ENCODE results near the gene PMEL. TPM values are rescaled to one million over a fixed set of nuclear protein-coding genes. Genes with fewer than 3 reads are reported as not detected.
"Not testable (repeated sequence)": the region's sequence is repeated elsewhere in the genome, so short reads cannot be mapped to it uniquely, and the experiment has no call there.

Gene PMEL
- total and polyA plus RNA-seq, 8 donors, result 1.2 to 3.5 (median 2.2) TPM

DNA sequence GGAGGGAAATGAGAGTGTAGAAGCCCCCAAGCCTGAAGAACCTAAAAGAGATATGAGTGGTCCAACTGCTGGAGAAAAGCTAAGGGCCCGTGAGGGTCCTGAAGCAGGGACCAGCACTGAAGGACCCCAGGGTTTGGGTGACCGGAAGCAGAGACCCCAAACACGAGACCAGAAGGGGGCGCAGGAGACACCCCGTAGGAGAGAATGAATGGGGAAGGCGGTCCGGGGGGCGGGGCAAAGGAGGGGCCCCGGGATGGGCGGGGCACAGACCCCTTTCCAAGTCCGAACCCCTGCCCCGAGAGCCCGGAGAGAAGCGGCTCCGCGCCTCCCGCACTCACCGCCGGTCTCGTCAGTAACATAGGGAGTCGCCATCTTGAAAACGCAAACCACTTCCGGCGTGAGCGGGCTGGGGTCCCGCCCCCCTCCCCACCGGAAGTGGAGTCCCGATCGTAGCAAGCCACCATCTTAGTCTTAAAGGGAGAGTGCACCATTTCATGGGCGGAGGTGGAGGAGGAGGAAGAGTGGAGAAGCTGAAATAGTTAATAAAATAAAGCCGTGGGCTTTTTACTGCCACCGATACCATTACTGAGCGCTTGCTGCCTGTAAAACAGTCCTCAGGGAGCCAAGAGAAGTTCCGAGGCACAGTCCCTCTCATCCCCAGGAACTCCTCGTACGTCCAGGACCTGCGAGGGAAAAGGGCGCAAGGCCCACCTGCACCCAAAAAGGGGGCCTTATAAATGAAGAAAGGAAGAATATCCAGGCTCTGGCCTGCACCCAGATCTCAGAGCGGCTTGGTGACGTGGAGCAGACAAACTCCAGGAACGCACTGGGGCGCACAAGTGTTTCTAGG is 38.9 kb downstream of the PMEL start:
- Histone ChIP-seq H3K9me3 (no peaks in the 10 kb centered on the region), H3K36me3 (no peaks in the 10 kb centered on the region), H3K27me3 (no peaks in the 10 kb centered on the region), H3K4me1 (peaks cover 9 to 34% (median 18%) of the 10 kb centered on the region in 3 donors), H3K4me3 (peak overlapping the region; percentile 72 to 87 (median 78)), H3K27ac (peak overlapping the region; percentile 70 to 94 (median 86))
- intact Hi-C loops (cut with DNase I), result no loop called here
- DNase-seq, result peak; percentile 83 to 91 (median 86)
- WGBS, 2 donors, result 0% methylated on average over 42 of the region's 42 CpGs
- no peak for FAIRE-seq
- TF ChIP-seq, protein P1, sequence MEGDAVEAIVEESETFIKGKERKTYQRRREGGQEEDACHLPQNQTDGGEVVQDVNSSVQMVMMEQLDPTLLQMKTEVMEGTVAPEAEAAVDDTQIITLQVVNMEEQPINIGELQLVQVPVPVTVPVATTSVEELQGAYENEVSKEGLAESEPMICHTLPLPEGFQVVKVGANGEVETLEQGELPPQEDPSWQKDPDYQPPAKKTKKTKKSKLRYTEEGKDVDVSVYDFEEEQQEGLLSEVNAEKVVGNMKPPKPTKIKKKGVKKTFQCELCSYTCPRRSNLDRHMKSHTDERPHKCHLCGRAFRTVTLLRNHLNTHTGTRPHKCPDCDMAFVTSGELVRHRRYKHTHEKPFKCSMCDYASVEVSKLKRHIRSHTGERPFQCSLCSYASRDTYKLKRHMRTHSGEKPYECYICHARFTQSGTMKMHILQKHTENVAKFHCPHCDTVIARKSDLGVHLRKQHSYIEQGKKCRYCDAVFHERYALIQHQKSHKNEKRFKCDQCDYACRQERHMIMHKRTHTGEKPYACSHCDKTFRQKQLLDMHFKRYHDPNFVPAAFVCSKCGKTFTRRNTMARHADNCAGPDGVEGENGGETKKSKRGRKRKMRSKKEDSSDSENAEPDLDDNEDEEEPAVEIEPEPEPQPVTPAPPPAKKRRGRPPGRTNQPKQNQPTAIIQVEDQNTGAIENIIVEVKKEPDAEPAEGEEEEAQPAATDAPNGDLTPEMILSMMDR (IDR thresholded peaks at IDR 0.05), result peak in 3 of 4 donors; percentile 20 to 36 (median 26)
- peak; percentile 82 to 88 (median 85) for ATAC-seq

DNA sequence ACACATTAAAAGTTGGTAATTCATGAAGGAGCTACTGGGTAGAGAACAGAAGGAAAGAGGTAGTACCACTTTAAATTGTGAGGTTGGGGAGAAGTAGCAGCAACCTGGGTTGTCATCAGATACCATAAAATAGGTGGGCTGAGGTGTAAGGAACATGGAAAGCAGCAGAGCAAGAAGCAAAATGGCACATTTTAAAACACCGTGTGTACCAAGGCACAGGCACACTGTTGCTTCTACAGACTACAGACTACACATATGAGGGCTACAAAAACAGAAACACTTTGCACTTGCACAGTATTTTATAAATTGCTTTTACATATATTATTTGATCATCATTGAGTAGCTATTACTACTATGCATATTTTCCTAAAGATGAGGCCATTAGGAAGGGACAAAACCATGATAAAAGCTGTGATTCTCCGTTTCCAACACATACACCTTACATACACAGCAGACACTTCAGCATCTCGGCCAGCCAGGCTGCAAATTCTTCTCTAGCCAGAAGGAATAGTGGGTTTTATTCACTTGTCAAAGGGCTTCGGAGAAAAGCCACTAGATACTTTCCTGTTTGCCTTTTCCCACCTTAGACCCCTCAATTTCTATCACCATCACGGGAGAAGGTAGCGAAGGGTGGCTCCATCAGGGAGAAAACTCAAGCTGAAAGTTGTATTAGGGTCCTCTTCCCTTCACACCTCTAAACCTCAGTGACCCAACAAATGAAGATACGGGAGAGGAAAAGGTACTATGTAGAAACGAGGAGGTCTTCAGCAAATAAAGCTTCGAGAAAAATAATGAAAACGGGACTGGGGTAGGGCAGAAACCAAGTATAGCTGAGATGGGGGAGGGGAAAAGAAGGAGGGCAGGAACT is 39.7 kb downstream of the PMEL start:
- intact Hi-C loops (cut with DNase I), result no loop called here
- FAIRE-seq, result no peak
- ATAC-seq, result peak in 1 of 4 donors; percentile 2
- Histone ChIP-seq H3K9me3 (no peaks in the 10 kb centered on the region), H3K27me3 (no peaks in the 10 kb centered on the region), H3K4me3 (peak overlapping the region; percentile 72 to 87 (median 78)), H3K36me3 (no peaks in the 10 kb centered on the region), H3K4me1 (peaks cover 7 to 30% (median 18%) of the 10 kb centered on the region in 3 donors), H3K27ac (peak overlapping the region; percentile 70 to 94 (median 86))
- DNase-seq, result no peak
- 4% methylated on average over 10 of the region's 10 CpGs for WGBS, 2 donors
- TF ChIP-seq, protein P1 (IDR thresholded peaks at IDR 0.05), result no peak

DNA sequence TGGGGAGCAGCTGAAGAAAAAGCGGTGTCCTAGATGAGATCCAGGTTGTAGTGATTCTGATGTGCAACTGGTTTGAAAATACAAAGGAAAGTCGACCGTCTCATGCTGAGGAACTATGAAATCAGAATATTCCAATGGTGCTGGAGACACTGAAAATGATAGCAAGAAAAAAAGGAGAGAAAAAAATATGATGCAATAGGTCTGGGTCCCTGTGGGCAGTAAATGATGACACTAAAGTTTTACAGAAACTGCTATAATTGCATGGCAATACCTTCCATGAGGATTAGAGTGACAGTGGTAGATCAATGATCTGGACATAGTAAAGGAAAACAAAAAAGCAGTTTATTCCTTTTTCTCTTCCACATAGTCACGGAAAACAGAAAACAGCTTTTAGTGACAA is 40.5 kb downstream of the PMEL start:
- Histone ChIP-seq H3K36me3 (no peaks in the 10 kb centered on the region), H3K27me3 (no peaks in the 10 kb centered on the region), H3K9me3 (no peaks in the 10 kb centered on the region), H3K4me1 (peaks cover 5 to 25% (median 13%) of the 10 kb centered on the region in 3 donors), H3K4me3 (no peak overlapping the region), H3K27ac (no peak overlapping the region)
- ATAC-seq, result no peak
- FAIRE-seq, result no peak
- 67 to 70% methylated on average over 4 of the region's 4 CpGs for WGBS, 2 donors
- TF ChIP-seq, protein P1 (IDR thresholded peaks at IDR 0.05), result no peak
- no peak for DNase-seq
- intact Hi-C loops (cut with DNase I), result no loop called here

DNA sequence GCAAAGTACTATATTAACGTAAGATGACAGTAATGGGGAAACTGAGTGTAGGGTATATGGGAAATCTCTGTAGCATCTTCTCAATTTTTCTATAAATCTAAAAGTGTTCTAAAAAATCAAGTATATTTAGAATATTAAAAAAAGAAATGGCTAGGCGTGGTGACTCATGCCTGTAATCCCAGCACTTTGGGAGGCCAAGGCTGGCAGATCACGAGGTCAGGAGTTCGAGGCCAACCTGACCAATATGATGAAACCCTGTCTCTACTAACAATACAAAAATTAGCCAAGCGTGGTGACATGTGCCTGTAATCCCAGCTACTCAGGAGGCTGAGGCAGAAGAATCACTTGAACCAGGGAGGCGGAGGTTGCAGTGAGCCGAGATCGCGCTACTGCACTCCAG is 42.2 kb downstream of the PMEL start:
- not testable (repeated sequence) for ATAC-seq, FAIRE-seq
- 95% methylated on average over 9 of the region's 9 CpGs for WGBS, 2 donors

DNA sequence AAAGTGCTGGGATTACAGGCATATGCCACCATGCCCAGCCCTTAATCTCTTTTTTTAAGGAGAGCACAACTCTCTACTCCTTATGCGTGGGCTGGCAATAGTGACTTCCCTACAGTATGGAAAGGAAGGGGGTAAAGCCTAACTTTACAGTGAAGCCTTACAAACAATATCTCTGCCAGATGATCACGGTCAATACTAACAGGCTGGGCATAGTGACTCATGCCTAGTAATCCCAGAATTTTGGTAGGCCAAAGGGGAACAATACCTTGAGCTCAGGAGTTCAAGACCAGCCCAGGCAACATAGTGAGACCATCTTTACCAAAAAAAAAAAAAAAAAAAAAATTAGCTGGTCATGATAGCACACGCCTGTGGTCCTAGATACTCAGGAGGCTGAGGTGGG is 43.7 kb downstream of the PMEL start:
- no peak for ATAC-seq
- no peak overlapping the region for H3K4me3 ChIP-seq
- DNase-seq, result no peak
- FAIRE-seq, result no peak
- H3K27me3 ChIP-seq, result no peaks in the 10 kb centered on the region
- peaks cover 5 to 13% (median 7%) of the 10 kb centered on the region in 3 donors for H3K4me1 ChIP-seq
- H3K36me3 ChIP-seq, result no peaks in the 10 kb centered on the region
- no peak overlapping the region for H3K27ac ChIP-seq
- TF ChIP-seq, protein P1 (IDR thresholded peaks at IDR 0.05), result no peak
- no peaks in the 10 kb centered on the region for H3K9me3 ChIP-seq
- 96 to 99% methylated on average over 3 of the region's 3 CpGs for WGBS, 2 donors
- intact Hi-C loops (cut with DNase I), result no loop called here

More for the DNA sequence above, 42.2 kb downstream of the PMEL start:
- H3K36me3 ChIP-seq; DNase-seq; H3K9me3 ChIP-seq; intact Hi-C loops (cut with DNase I); H3K4me3 ChIP-seq; H3K27me3 ChIP-seq; H3K27ac ChIP-seq: not testable (repeated sequence)
- H3K4me1 ChIP-seq, result peaks cover 5 to 18% (median 7%) of the 10 kb centered on the region in 3 donors

DNA sequence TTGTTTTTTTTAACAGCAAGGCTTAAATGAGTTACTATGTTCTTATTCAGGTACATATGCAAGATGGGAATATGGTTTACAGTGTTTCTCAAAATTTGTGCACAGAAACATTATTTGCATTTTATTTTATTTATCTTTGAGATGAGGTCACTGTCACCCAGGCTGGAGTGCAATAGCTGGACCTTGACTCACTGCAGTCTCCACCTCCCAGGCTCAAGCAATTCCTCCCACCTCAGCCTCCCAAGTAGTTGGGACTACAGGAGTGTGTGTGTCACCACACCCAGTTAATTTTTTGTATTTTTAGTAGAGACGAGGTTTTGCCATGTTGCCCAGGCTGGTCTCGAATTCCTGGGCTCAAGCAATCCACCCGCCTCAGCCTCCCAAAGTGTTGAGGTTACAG is 46.8 kb downstream of the PMEL start:
- H3K9me3 ChIP-seq; H3K4me3 ChIP-seq; intact Hi-C loops (cut with DNase I); DNase-seq; H3K27me3 ChIP-seq; H3K36me3 ChIP-seq; H3K27ac ChIP-seq; H3K4me1 ChIP-seq; FAIRE-seq: not testable (repeated sequence)
- peak in 1 of 4 donors; percentile 42 for ATAC-seq
- WGBS, 2 donors, result 76 to 88% methylated on average over 3 of the region's 3 CpGs

Measured in pancreas (tissue), 10 donors.